Mesendoderm (in vitro differentiated cells): ENCODE results near the gene CCDC148.

Experiments
- DNase-seq: peaks from one replicate; pipeline ENCODE4 v3.0.0; 2013
- H2AK5ac ChIP-seq: 2 replicates; pipeline ENCODE4 v1.6.1; 2013; ENCODE audit warnings: low read length, inconsistent platforms
- H2BK120ac ChIP-seq: 2 replicates; pipeline ENCODE4 v1.6.1; 2013; ENCODE audit warnings: low read depth, mild to moderate bottlenecking, low read length, moderate library complexity, mixed read lengths
- H2BK15ac ChIP-seq: replicated peaks from 2 replicates; pipeline ENCODE4 v1.6.1; 2013; ENCODE audit warnings: low read depth, mild to moderate bottlenecking, moderate library complexity
- H2BK5ac ChIP-seq: 2 replicates; pipeline ENCODE4 v1.6.1; 2013; ENCODE audit warnings: low read length, inconsistent platforms
- H3K18ac ChIP-seq: 2 replicates; pipeline ENCODE4 v1.6.1; 2013; ENCODE audit warnings: mild to moderate bottlenecking, low read length, mixed read lengths
- H3K23ac ChIP-seq: one replicate; pipeline ENCODE4 v1.6.1; 2013; ENCODE audit warnings: low read length
- H3K27ac ChIP-seq: 2 replicates; pipeline ENCODE4 v1.5.1; 2013; ENCODE audit warnings: low read depth, mild to moderate bottlenecking, inconsistent platforms, low read length, moderate library complexity
- H3K27me3 ChIP-seq: 2 replicates; pipeline ENCODE4 v1.6.1; 2013; ENCODE audit warnings: low read length, control low read depth, mild to moderate bottlenecking, inconsistent platforms; ENCODE audit not compliant: insufficient read depth, poor library complexity
- H3K36me3 ChIP-seq: 2 replicates; pipeline ENCODE4 v1.6.1; 2013; ENCODE audit warnings: low read length, inconsistent platforms; ENCODE audit not compliant: control insufficient read depth, insufficient read depth
- H3K4ac ChIP-seq: one replicate; pipeline ENCODE4 v1.6.1; 2013; ENCODE audit warnings: low read depth, mild to moderate bottlenecking, low read length, moderate library complexity
- H3K4me1 ChIP-seq: 2 replicates; pipeline ENCODE4 v1.6.1; 2013; ENCODE audit warnings: low read depth, low read length, inconsistent platforms; ENCODE audit not compliant: control insufficient read depth
- H3K4me2 ChIP-seq: 2 replicates; pipeline ENCODE4 v1.6.1; 2013; ENCODE audit warnings: low read length
- H3K4me3 ChIP-seq: 2 replicates; pipeline ENCODE4 v1.5.1; 2013; ENCODE audit warnings: mild to moderate bottlenecking, low read length
- H3K56ac ChIP-seq: one replicate; pipeline ENCODE4 v1.6.1; 2013; ENCODE audit warnings: low read length
- H3K79me1 ChIP-seq: 2 replicates; pipeline ENCODE4 v1.6.1; 2013; ENCODE audit warnings: low read length, inconsistent platforms
- H3K79me2 ChIP-seq: 2 replicates; pipeline ENCODE4 v1.6.1; 2013; ENCODE audit warnings: mild to moderate bottlenecking, low read length; ENCODE audit not compliant: control insufficient read depth, insufficient read depth
- H3K9ac ChIP-seq: 2 replicates; pipeline ENCODE4 v1.6.1; 2013; ENCODE audit warnings: low read length, inconsistent platforms
- H4K5ac ChIP-seq: one replicate; pipeline ENCODE4 v1.6.1; 2013; ENCODE audit warnings: low read length
- H4K8ac ChIP-seq: one replicate; pipeline ENCODE4 v1.6.1; 2013; ENCODE audit warnings: low read depth, mild to moderate bottlenecking, control low read depth, low read length, moderate library complexity
- WGBS: extraction: QIAGEN DNeasy Blood & Tissue Kit; methylation state at CpG from one replicate; pipeline ENCODE4 v1.1.7; 2013; ENCODE audit warnings: low lambda C conversion rate, missing lambda C conversion rate; ENCODE audit not compliant: insufficient coverage; ENCODE audit errors: extremely low coverage; 5-methylcytosine and 5-hydroxymethylcytosine counted together

The CCDC148 gene

DNA sequence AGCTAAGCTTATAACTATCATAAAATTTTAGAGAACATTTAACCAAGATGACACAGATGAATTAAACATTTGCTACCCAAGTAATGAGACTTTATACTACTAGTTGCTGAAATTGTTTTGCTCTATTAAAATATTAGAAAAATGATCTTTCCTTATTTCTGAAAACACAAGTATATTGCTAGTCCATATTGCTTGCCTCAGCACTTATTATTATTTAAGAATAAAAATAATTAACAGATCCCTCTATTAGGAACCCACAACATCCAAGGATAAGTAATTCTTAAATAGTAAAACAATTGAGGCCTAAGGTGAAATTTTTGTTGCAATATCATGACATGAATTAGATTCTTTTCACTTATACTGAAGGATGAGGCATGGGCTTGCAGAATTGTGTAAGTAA, 65.2 kb downstream of the CCDC148 start:
- H3K56ac ChIP-seq = no peak overlapping the region
- no peak overlapping the region for H2BK120ac ChIP-seq
- no peak overlapping the region for H4K8ac ChIP-seq
- H3K27ac ChIP-seq = no peak overlapping the region
- H3K4me3 ChIP-seq = no peak overlapping the region
- H3K79me1 ChIP-seq = no peaks in the 10 kb centered on the region
- H2BK5ac ChIP-seq = no peak overlapping the region
- H2BK15ac ChIP-seq = no peak overlapping the region
- H4K5ac ChIP-seq = no peak overlapping the region
- no peak overlapping the region for H3K18ac ChIP-seq
- no peak overlapping the region for H3K23ac ChIP-seq
- DNase-seq = no peak
- no peak overlapping the region for H2AK5ac ChIP-seq
- H3K4me2 ChIP-seq = no peak overlapping the region
- H3K79me2 ChIP-seq = no peaks in the 10 kb centered on the region
- no peaks in the 10 kb centered on the region for H3K36me3 ChIP-seq
- H3K9ac ChIP-seq = no peak overlapping the region
- H3K4ac ChIP-seq = no peak overlapping the region
- H3K4me1 ChIP-seq = no peaks in the 10 kb centered on the region
- H3K27me3 ChIP-seq = no peaks in the 10 kb centered on the region

DNA sequence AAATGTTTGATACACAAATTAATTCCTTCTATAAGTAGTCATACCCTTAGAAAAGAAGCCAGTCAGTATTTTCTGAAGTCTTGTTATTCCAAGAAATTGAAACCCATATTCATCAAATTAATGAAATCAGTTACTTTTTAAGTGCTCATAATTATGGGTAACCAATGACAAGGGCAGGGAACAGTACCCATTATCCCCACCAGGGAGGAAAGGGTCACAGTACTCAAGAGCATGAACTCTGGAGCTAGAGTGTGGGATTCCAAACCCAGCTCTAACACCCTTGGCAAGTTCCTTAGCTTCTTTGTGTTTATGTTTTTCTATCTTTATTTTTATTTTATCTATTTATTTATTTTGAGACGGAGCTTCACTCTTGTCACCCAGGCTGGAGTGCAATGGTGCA, 68.4 kb downstream of the CCDC148 start:
- no CpG with 5 or more reads among the region's 1 CpG for WGBS
- H3K18ac ChIP-seq = no peak overlapping the region

DNA sequence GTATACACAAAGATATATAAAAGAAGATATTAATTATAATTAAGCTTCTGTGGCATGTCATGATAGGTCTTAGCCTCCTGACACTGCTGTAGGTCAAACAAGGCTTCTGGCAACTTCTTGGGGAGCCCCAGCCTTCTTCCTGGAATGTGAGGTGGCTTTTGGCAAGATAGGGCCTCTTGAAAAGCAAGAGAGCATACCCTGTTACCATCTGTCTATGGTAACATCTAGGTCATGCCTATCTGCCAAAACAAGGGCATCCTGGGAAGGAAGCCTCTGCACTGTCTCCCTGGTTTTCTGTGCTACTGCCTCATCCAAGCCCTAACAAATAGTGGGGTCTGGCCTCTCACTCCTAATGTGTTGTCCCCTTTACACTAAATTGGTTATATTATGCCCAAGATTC, 70.9 kb downstream of the CCDC148 start:
- Histone ChIP-seq H2BK5ac (no peak overlapping the region), H3K23ac (no peak overlapping the region)

More for the DNA sequence above, 68.4 kb downstream of the CCDC148 start:
- Histone ChIP-seq H3K4me2 (no peak overlapping the region), H3K56ac (no peak overlapping the region), H3K79me2 (no peaks in the 10 kb centered on the region), H3K23ac (no peak overlapping the region), H2AK5ac (no peak overlapping the region), H3K36me3 (no peaks in the 10 kb centered on the region), H3K4me3 (no peak overlapping the region), H2BK120ac (no peak overlapping the region), H3K9ac (no peak overlapping the region), H2BK5ac (no peak overlapping the region), H4K5ac (no peak overlapping the region), H3K27me3 (no peaks in the 10 kb centered on the region), H3K4me1 (no peaks in the 10 kb centered on the region), H3K79me1 (no peaks in the 10 kb centered on the region), H3K4ac (no peak overlapping the region), H4K8ac (no peak overlapping the region), H2BK15ac (no peak overlapping the region), H3K27ac (no peak overlapping the region)
- no peak for DNase-seq

DNA sequence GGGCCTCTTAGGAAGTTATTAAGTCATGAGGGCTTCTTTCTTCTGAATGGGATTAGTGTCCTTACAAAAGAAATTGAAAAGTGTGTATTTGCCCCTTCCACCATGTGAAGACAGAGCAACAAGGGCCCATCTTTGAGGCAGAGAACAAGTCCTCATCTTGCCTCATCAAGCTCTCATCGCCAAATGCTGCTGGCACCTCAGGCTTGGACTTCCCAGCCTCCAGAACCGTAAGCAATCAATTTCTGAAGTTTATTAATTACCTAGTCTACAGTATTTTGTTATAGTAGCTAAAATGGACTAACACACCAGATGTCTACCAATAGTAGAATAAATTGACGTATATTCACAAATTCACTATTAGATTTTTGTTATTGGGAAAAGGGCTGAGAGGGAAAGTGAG, 74.6 kb downstream of the CCDC148 start:
- no peak overlapping the region for H2BK15ac ChIP-seq
- no peaks in the 10 kb centered on the region for H3K79me2 ChIP-seq
- no peak overlapping the region for H3K56ac ChIP-seq
- H2AK5ac ChIP-seq = no peak overlapping the region
- H3K36me3 ChIP-seq = no peaks in the 10 kb centered on the region
- no peak overlapping the region for H3K23ac ChIP-seq
- no peak overlapping the region for H4K8ac ChIP-seq
- no peak overlapping the region for H3K9ac ChIP-seq
- WGBS = no CpG with 5 or more reads among the region's 3 CpGs
- DNase-seq = no peak
- H3K18ac ChIP-seq = no peak overlapping the region
- H3K27ac ChIP-seq = no peak overlapping the region
- H3K4me1 ChIP-seq = no peaks in the 10 kb centered on the region
- H3K27me3 ChIP-seq = no peaks in the 10 kb centered on the region
- no peak overlapping the region for H2BK5ac ChIP-seq
- H3K4ac ChIP-seq = no peak overlapping the region
- no peak overlapping the region for H3K4me3 ChIP-seq
- no peak overlapping the region for H3K4me2 ChIP-seq
- no peak overlapping the region for H4K5ac ChIP-seq
- H3K79me1 ChIP-seq = no peaks in the 10 kb centered on the region
- H2BK120ac ChIP-seq = no peak overlapping the region

More for the DNA sequence above, 70.9 kb downstream of the CCDC148 start:
- no peak overlapping the region for H2BK15ac ChIP-seq
- H3K79me1 ChIP-seq = no peaks in the 10 kb centered on the region
- H3K27me3 ChIP-seq = no peaks in the 10 kb centered on the region
- H3K9ac ChIP-seq = no peak overlapping the region
- no peaks in the 10 kb centered on the region for H3K79me2 ChIP-seq
- no peak for DNase-seq
- no peak overlapping the region for H3K56ac ChIP-seq
- H2BK120ac ChIP-seq = no peak overlapping the region
- H3K27ac ChIP-seq = no peak overlapping the region
- no peaks in the 10 kb centered on the region for H3K4me1 ChIP-seq
- no peak overlapping the region for H2AK5ac ChIP-seq
- H3K4me2 ChIP-seq = no peak overlapping the region
- H4K8ac ChIP-seq = no peak overlapping the region
- no peaks in the 10 kb centered on the region for H3K36me3 ChIP-seq
- H4K5ac ChIP-seq = no peak overlapping the region
- H3K18ac ChIP-seq = no peak overlapping the region
- H3K4me3 ChIP-seq = no peak overlapping the region
- no peak overlapping the region for H3K4ac ChIP-seq

DNA sequence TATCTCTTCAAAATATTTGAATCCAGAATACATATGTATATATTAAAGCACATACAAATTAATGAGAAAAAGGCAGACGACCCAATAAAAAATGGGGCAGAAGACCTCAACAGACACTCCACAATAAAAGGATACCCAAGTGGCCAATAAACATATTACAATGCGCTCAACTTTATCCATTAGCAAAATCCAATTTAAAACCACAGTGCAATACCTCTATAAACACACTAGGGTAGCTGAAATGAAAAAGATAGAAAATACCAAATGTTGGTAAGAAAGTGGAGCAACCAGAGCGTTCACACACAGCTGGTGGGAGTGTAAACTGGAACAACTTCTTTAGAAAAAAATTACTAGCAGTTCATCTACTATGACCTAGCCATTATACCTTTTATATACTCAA, 75.3 kb downstream of the CCDC148 start:
- no peak overlapping the region for H2BK120ac ChIP-seq
- no peaks in the 10 kb centered on the region for H3K4me1 ChIP-seq
- no peak overlapping the region for H2AK5ac ChIP-seq
- no peak overlapping the region for H4K5ac ChIP-seq
- H3K27me3 ChIP-seq = no peaks in the 10 kb centered on the region
- no peaks in the 10 kb centered on the region for H3K79me2 ChIP-seq
- no peak overlapping the region for H3K9ac ChIP-seq
- no peak for DNase-seq
- no peaks in the 10 kb centered on the region for H3K36me3 ChIP-seq
- WGBS = no CpG with 5 or more reads among the region's 3 CpGs
- H3K4me3 ChIP-seq = no peak overlapping the region
- no peak overlapping the region for H3K18ac ChIP-seq
- no peak overlapping the region for H3K27ac ChIP-seq
- no peak overlapping the region for H2BK15ac ChIP-seq
- H2BK5ac ChIP-seq = no peak overlapping the region
- no peaks in the 10 kb centered on the region for H3K79me1 ChIP-seq
- no peak overlapping the region for H3K23ac ChIP-seq
- no peak overlapping the region for H4K8ac ChIP-seq
- H3K56ac ChIP-seq = no peak overlapping the region
- H3K4ac ChIP-seq = no peak overlapping the region
- H3K4me2 ChIP-seq = no peak overlapping the region

DNA sequence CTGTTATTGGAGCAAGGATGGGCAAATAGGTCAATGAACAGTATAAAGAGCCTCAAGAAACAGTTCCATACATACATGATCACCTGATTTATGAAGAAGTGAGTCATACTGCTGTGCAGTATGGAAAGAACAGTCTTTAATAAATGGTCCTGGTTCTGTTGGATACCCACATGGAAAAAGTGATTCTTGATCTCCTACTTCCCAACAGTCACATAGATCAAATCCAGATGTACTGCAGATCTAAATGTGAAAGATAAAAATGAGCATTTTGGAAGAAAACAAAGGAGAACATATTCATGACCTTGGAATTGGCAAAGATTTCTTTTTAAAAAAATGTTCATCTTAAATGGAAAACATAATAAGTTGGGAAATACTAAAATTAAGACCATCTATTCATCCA, 75.8 kb downstream of the CCDC148 start:
- no peak overlapping the region for H4K5ac ChIP-seq
- no peak overlapping the region for H2AK5ac ChIP-seq
- no peak overlapping the region for H3K18ac ChIP-seq
- H4K8ac ChIP-seq = no peak overlapping the region
- H3K27me3 ChIP-seq = no peaks in the 10 kb centered on the region
- H3K56ac ChIP-seq = no peak overlapping the region
- H2BK120ac ChIP-seq = no peak overlapping the region
- no peak overlapping the region for H3K4ac ChIP-seq
- no peak overlapping the region for H2BK5ac ChIP-seq
- no peak overlapping the region for H3K4me2 ChIP-seq
- H3K36me3 ChIP-seq = no peaks in the 10 kb centered on the region
- H3K9ac ChIP-seq = no peak overlapping the region
- no peak overlapping the region for H3K4me3 ChIP-seq
- no peaks in the 10 kb centered on the region for H3K4me1 ChIP-seq
- no peaks in the 10 kb centered on the region for H3K79me2 ChIP-seq
- H3K79me1 ChIP-seq = no peaks in the 10 kb centered on the region
- H3K23ac ChIP-seq = no peak overlapping the region
- no peak overlapping the region for H2BK15ac ChIP-seq
- no peak for DNase-seq
- no peak overlapping the region for H3K27ac ChIP-seq
